ENCODE results near the gene IL12RB1. TPM values are rescaled to one million over a fixed set of nuclear protein-coding genes. Genes with fewer than 3 reads are reported as not detected.

Gene IL12RB1
- total RNA-seq, 1 experiment from 2014 or later = not detected

DNA sequence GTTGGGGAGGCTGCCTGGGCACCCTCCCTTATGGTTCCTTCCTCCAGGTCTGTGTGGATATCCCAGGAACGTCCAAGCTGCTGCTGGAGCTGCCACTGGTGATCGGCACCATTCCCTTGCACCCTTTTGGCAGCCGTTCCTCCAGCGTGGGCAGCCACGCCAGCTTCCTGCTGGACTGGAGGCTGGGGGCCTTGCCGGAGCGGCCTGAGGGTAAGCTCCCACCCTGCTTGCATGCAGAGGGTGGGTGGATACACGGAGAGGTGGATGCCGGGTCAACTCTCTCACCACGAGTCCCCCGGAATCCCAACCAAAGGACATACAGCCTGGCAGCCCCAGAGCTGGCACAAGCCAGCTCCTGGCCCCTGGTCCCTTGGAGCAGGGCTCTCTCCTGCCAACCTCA is 76.6 kb downstream of the IL12RB1 start:
- H3K4me1 ChIP-seq (ENCODE audit: control insufficient read depth in 1 of 2, insufficient read depth in 2 of 2, low read length in 2 of 2) = peaks cover 2 to 13% of the 10 kb centered on the region in 2 experiments; a peak in 3 of 4 replicates
- no peak overlapping the region for H3K9ac ChIP-seq (ENCODE audit: low read length)
- H3K4me2 ChIP-seq (ENCODE audit: low read length) = no peak overlapping the region
- no peak for DNase-seq (ENCODE audit: low read depth, low spot score)
- RAD21 ChIA-PET (ENCODE audit: low non-redundant PET in 1 of 2, low total read pairs in 2 of 2, uncharacterized antibody in 2 of 2, unreplicated experiment in 2 of 2) = no interaction called here
- peaks cover 27% of the 10 kb centered on the region for H3K79me2 ChIP-seq (ENCODE audit: insufficient read depth, low read length)
- H3K9me3 ChIP-seq (ENCODE audit: control insufficient read depth in 1 of 2, insufficient read depth in 1 of 2, low read depth in 1 of 2, low read length in 2 of 2) = no peaks in the 10 kb centered on the region
- ATAC-seq = no peak
- no peaks in the 10 kb centered on the region for H4K20me1 ChIP-seq (ENCODE audit: insufficient read depth)
- intact Hi-C loops (cut with micrococcal nuclease) = no loop called here
- BruUV-seq (replicated peaks) = no TSS peak
- H3K27me3 ChIP-seq (ENCODE audit: insufficient read depth, low read length) = no peaks in the 10 kb centered on the region
- no peak overlapping the region for H3K27ac ChIP-seq (ENCODE audit: low read depth, low read length)
- H3K36me3 ChIP-seq (ENCODE audit: control insufficient read depth in 1 of 2, insufficient read depth in 2 of 2, low read length in 2 of 2) = peaks cover 31 to 47% of the 10 kb centered on the region in 2 experiments
- H2AFZ ChIP-seq (ENCODE audit: low read depth, low read length, poor library complexity, severe bottlenecking) = no peak overlapping the region
- POLR2A ChIA-PET = no interaction called here
- TF ChIP-seq ZNF274 (IDR thresholded peaks at IDR 0.05; ENCODE audit: low read depth, low read length) (no peak), JUND (IDR thresholded peaks at IDR 0.05) (no peak), SRF (IDR thresholded peaks at IDR 0.05; ENCODE audit: low read depth) (no peak), TCF7L2 (IDR thresholded peaks at IDR 0.05; ENCODE audit: borderline replicate concordance, extremely low read depth, insufficient read depth, insufficient read length) (no peak), RAD21 (IDR thresholded peaks at IDR 0.05; ENCODE audit: low read depth) (no peak), EGR1 (IDR thresholded peaks at IDR 0.05; ENCODE audit: low read depth) (no peak)
- no peak overlapping the region for H3K4me3 ChIP-seq (replicated peaks in 1 of 2; ENCODE audit: low read depth in 1 of 2, low read length in 2 of 2)
- CTCF ChIA-PET = no interaction called here
- no peaks in the 10 kb centered on the region for H3K9me2 ChIP-seq (ENCODE audit: insufficient read depth)

- BruUV-seq (replicated peaks) = no TSS peak
- CTCF ChIA-PET = no interaction called here
- POLR2A ChIA-PET = no interaction called here
- TF ChIP-seq, protein P1, sequence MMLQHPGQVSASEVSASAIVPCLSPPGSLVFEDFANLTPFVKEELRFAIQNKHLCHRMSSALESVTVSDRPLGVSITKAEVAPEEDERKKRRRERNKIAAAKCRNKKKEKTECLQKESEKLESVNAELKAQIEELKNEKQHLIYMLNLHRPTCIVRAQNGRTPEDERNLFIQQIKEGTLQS (IDR thresholded peaks at IDR 0.05) = no peak
- TF ChIP-seq, protein P2, sequence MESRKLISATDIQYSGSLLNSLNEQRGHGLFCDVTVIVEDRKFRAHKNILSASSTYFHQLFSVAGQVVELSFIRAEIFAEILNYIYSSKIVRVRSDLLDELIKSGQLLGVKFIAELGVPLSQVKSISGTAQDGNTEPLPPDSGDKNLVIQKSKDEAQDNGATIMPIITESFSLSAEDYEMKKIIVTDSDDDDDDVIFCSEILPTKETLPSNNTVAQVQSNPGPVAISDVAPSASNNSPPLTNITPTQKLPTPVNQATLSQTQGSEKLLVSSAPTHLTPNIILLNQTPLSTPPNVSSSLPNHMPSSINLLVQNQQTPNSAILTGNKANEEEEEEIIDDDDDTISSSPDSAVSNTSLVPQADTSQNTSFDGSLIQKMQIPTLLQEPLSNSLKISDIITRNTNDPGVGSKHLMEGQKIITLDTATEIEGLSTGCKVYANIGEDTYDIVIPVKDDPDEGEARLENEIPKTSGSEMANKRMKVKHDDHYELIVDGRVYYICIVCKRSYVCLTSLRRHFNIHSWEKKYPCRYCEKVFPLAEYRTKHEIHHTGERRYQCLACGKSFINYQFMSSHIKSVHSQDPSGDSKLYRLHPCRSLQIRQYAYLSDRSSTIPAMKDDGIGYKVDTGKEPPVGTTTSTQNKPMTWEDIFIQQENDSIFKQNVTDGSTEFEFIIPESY (IDR thresholded peaks at IDR 0.05; ENCODE audit: extremely low read depth, insufficient replicate concordance, low read length) = no peak
- TF ChIP-seq JUND (IDR thresholded peaks at IDR 0.05) = no peak
- TF ChIP-seq SP1 (IDR thresholded peaks at IDR 0.05; ENCODE audit: low read depth) = no peak
- Histone ChIP-seq H3K4me2 (ENCODE audit: low read length) (no peak overlapping the region), H3K4me1 (ENCODE audit: control insufficient read depth in 1 of 2, insufficient read depth in 2 of 2, low read length in 2 of 2) (peaks cover 2 to 13% of the 10 kb centered on the region in 2 experiments; a peak in 3 of 4 replicates), H3K4me3 (replicated peaks in 1 of 2; ENCODE audit: low read depth in 1 of 2, low read length in 2 of 2) (no peak overlapping the region), H2AFZ (ENCODE audit: low read depth, low read length, poor library complexity, severe bottlenecking) (no peak overlapping the region), H3K9me2 (ENCODE audit: insufficient read depth) (no peaks in the 10 kb centered on the region), H3K9ac (ENCODE audit: low read length) (no peak overlapping the region), H3K9me3 (ENCODE audit: control insufficient read depth in 1 of 2, insufficient read depth in 1 of 2, low read depth in 1 of 2, low read length in 2 of 2) (no peaks in the 10 kb centered on the region), H3K36me3 (ENCODE audit: control insufficient read depth in 1 of 2, insufficient read depth in 2 of 2, low read length in 2 of 2) (peaks cover 31 to 47% of the 10 kb centered on the region in 2 experiments), H4K20me1 (ENCODE audit: insufficient read depth) (no peaks in the 10 kb centered on the region), H3K27me3 (ENCODE audit: insufficient read depth, low read length) (no peaks in the 10 kb centered on the region), H3K27ac (ENCODE audit: low read depth, low read length) (no peak overlapping the region), H3K79me2 (ENCODE audit: insufficient read depth, low read length) (peaks cover 27% of the 10 kb centered on the region)
- no peak for DNase-seq (ENCODE audit: low read depth, low spot score)
- intact Hi-C loops (cut with micrococcal nuclease) = loop anchor here (10.0 kb wide), 1 partner anchor 145 kb away; the partner anchor contains the start of gene PIK3R2
- RAD21 ChIA-PET (ENCODE audit: low non-redundant PET in 1 of 2, low total read pairs in 2 of 2, uncharacterized antibody in 2 of 2, unreplicated experiment in 2 of 2) = no interaction called here
- ATAC-seq = no peak
Observed at GRCh38 chr19:18009412-18010066, 77.2 kb downstream of the IL12RB1 start.

Data from HCT116 (cell line).